IMR-90 (cell line): ENCODE measurements around the gene DENND1A. TPM values are rescaled to one million over a fixed set of nuclear protein-coding genes. Genes with fewer than 3 reads are reported as not detected.

Experiments
- ATAC-seq: fragments of 200-7000 bp; cut with Tn5 transposase; 2 replicates; pipeline ENCODE4 v1.9.1; 2020; ENCODE audit warnings: low read depth, mild to moderate bottlenecking, moderate library complexity
- BruUV-seq: library from RNA; stranded (reverse); fragments of 400-500 nt; replicated peaks from 2 replicates; lab custom pipeline; 2021; lab: Mats Ljungman, UMichigan
- CTCF ChIA-PET: fragments of 300-600 bp; formaldehyde crosslinking; extraction: SDS; loops from one replicate; lab custom pipeline; 2021; ENCODE audit warnings: antibody characterized with exemption; lab: Yijun Ruan, JAX
- POLR2A ChIA-PET: fragments of 300-600 bp; sonication (Branson Sonifier 250); formaldehyde crosslinking; loops from one replicate; lab custom pipeline; 2022; ENCODE audit warnings: antibody characterized with exemption; ENCODE audit not compliant: unreplicated experiment; lab: Charles Lee
- DNase-seq: peaks from one replicate; pipeline ENCODE4 v3.0.0; 2013
- H2AFZ ChIP-seq: replicated peaks from 2 replicates; pipeline ENCODE3; 2013; ENCODE audit warnings: low read length, mild to moderate bottlenecking; ENCODE audit not compliant: poor library complexity
- H2AK5ac ChIP-seq: 2 replicates; pipeline ENCODE4 v1.6.1; 2013; ENCODE audit warnings: low read depth, low read length, inconsistent platforms
- H2AK9ac ChIP-seq: replicated peaks from 2 replicates; pipeline ENCODE3; 2013; ENCODE audit warnings: mild to moderate bottlenecking, low read depth, low read length, moderate library complexity; ENCODE audit not compliant: poor library complexity
- H2BK120ac ChIP-seq: 2 replicates; pipeline ENCODE4 v1.6.1; 2013; ENCODE audit warnings: low read depth, low read length, inconsistent platforms
- H2BK15ac ChIP-seq: 3 replicates; pipeline ENCODE4 v1.6.1; 2013; ENCODE audit warnings: low read depth, low read length, inconsistent platforms
- H2BK20ac ChIP-seq: 2 replicates; pipeline ENCODE4 v1.6.1; 2013; ENCODE audit warnings: low read depth, mild to moderate bottlenecking, inconsistent platforms, low read length, moderate library complexity
- H2BK5ac ChIP-seq: 2 replicates; pipeline ENCODE4 v1.6.1; 2013; ENCODE audit warnings: mild to moderate bottlenecking, low read depth, low read length, inconsistent platforms; ENCODE audit not compliant: poor library complexity, severe bottlenecking
- H3K14ac ChIP-seq: replicated peaks from 2 replicates; pipeline ENCODE4 v1.6.1; 2013; ENCODE audit warnings: low read depth, low read length, inconsistent platforms
- H3K18ac ChIP-seq: 2 replicates; pipeline ENCODE4 v1.6.1; 2013; ENCODE audit warnings: low read depth, low read length, control low read depth
- H3K23ac ChIP-seq: 2 replicates; pipeline ENCODE4 v1.6.1; 2013; ENCODE audit warnings: low read depth, low read length, inconsistent platforms
- H3K27ac ChIP-seq: 2 replicates; pipeline ENCODE4 v1.5.1; 2013; ENCODE audit warnings: mild to moderate bottlenecking, control low read depth, low read length; ENCODE audit not compliant: insufficient read depth
- H3K27me3 ChIP-seq: 2 replicates; pipeline ENCODE4 v1.6.1; 2013; ENCODE audit warnings: low read length; ENCODE audit not compliant: control insufficient read depth, insufficient read depth
- H3K36me3 ChIP-seq: 2 replicates; pipeline ENCODE4 v1.6.1; 2013; ENCODE audit warnings: low read length, mixed read lengths; ENCODE audit not compliant: control insufficient read depth, insufficient read depth
- H3K4ac ChIP-seq: 2 replicates; pipeline ENCODE4 v1.6.1; 2013; ENCODE audit warnings: low read depth, low read length, inconsistent platforms
- H3K4me1 ChIP-seq: 2 replicates; pipeline ENCODE4 v1.6.1; 2013; ENCODE audit warnings: low read length, mixed read lengths; ENCODE audit not compliant: control insufficient read depth, insufficient read depth
- H3K4me2 ChIP-seq: 2 replicates; pipeline ENCODE4 v1.6.1; 2013; ENCODE audit warnings: low read depth, mild to moderate bottlenecking, control low read depth, low read length, moderate library complexity
- H3K4me3 ChIP-seq: 2 replicates; pipeline ENCODE4 v1.5.1; 2013; ENCODE audit warnings: low read depth, mild to moderate bottlenecking, control low read depth, low read length, moderate library complexity; ENCODE audit not compliant: insufficient read depth
- H3K56ac ChIP-seq: 2 replicates; pipeline ENCODE4 v1.6.1; 2013; ENCODE audit warnings: low read length, inconsistent platforms; ENCODE audit not compliant: insufficient read depth; ENCODE audit errors: extremely low read depth
- H3K79me1 ChIP-seq, 2 experiments: 2 replicates each; pipeline ENCODE4 v1.6.1; 2013; ENCODE audit warnings: low read length in 2 of 2, inconsistent platforms in 1 of 2, low read depth in 1 of 2
- H3K9ac ChIP-seq: 2 replicates; pipeline ENCODE4 v1.6.1; 2013; ENCODE audit warnings: low read depth, low read length, control low read depth
- H3K9me1 ChIP-seq: 2 replicates; pipeline ENCODE4 v1.6.1; 2013; ENCODE audit warnings: low read length, inconsistent platforms; ENCODE audit not compliant: insufficient read depth
- H3K9me3 ChIP-seq: 2 replicates; pipeline ENCODE4 v1.6.1; 2013; ENCODE audit warnings: low read length; ENCODE audit not compliant: control insufficient read depth, insufficient read depth
- H4K20me1 ChIP-seq: 2 replicates; pipeline ENCODE4 v1.6.1; 2013; ENCODE audit warnings: low read length, inconsistent platforms; ENCODE audit not compliant: insufficient read depth
- H4K5ac ChIP-seq: 2 replicates; pipeline ENCODE4 v1.6.1; 2013; ENCODE audit warnings: mild to moderate bottlenecking, low read depth, low read length, control low read depth
- H4K8ac ChIP-seq, 2 experiments: 2 replicates each; pipeline ENCODE4 v1.6.1; 2013; ENCODE audit warnings: low read depth in 2 of 2, low read length in 2 of 2, control low read depth in 1 of 2, inconsistent platforms in 1 of 2
- H4K91ac ChIP-seq: 2 replicates; pipeline ENCODE4 v1.6.1; 2013; ENCODE audit warnings: low read depth, low read length, inconsistent platforms; ENCODE audit not compliant: insufficient read depth
- BHLHE40 ChIP-seq: fragments of 150-350 bp; IDR thresholded peaks from 2 replicates; pipeline ENCODE4 v1.6.1; 2016; ENCODE audit warnings: mild to moderate bottlenecking, low read depth, low read length
- CEBPB ChIP-seq: IDR thresholded peaks from 2 replicates; pipeline ENCODE4 v1.6.1; 2012; ENCODE audit warnings: low read depth, low read length, improper control_type of control experiment
- CHD1 ChIP-seq: IDR thresholded peaks from 2 replicates; pipeline ENCODE4 v1.6.1; 2012; ENCODE audit warnings: low read depth, low read length, improper control_type of control experiment
- FOS ChIP-seq: fragments of 150-350 bp; IDR thresholded peaks from 2 replicates; pipeline ENCODE4 v1.6.1; 2016; ENCODE audit warnings: low read depth, low read length
- MAFK ChIP-seq: IDR thresholded peaks from 2 replicates; pipeline ENCODE4 v1.6.1; 2012; ENCODE audit warnings: low read depth, low read length, improper control_type of control experiment
- MAZ ChIP-seq: IDR thresholded peaks from 2 replicates; pipeline ENCODE4 v1.6.1; 2012; ENCODE audit warnings: low read depth, mild to moderate bottlenecking, low read length, improper control_type of control experiment, moderate library complexity, borderline replicate concordance
- MXI1 ChIP-seq: IDR thresholded peaks from 2 replicates; pipeline ENCODE4 v1.6.1; 2012; ENCODE audit warnings: low read depth, mild to moderate bottlenecking, low read length, moderate library complexity, borderline replicate concordance
- NFE2L2 ChIP-seq: fragments of 150-350 bp; IDR thresholded peaks from 2 replicates; pipeline ENCODE4 v1.6.1; 2016; ENCODE audit warnings: low read depth, mild to moderate bottlenecking, low read length
- POLR2A ChIP-seq: IDR thresholded peaks from 2 replicates; pipeline ENCODE4 v1.6.1; 2012; ENCODE audit warnings: mild to moderate bottlenecking, low read depth, low read length
- RAD21 ChIP-seq: IDR thresholded peaks from 2 replicates; pipeline ENCODE4 v1.6.1; 2012; ENCODE audit warnings: low read length, improper control_type of control experiment
- RCOR1 ChIP-seq: IDR thresholded peaks from 2 replicates; pipeline ENCODE4 v1.6.1; 2012; ENCODE audit warnings: mild to moderate bottlenecking, low read length, improper control_type of control experiment; ENCODE audit not compliant: insufficient replicate concordance
- RFX5 ChIP-seq: IDR thresholded peaks from 2 replicates; pipeline ENCODE4 v1.8.0; 2012; ENCODE audit warnings: low read depth, mild to moderate bottlenecking, low read length, moderate library complexity
- SMC3 ChIP-seq: fragments of 150-350 bp; IDR thresholded peaks from 2 replicates; pipeline ENCODE4 v1.6.1; 2016; ENCODE audit warnings: low read depth, mild to moderate bottlenecking, antibody characterized with exemption, low read length, moderate library complexity
- WGBS, 2 experiments: methylation state at CpG; one replicate each; pipeline versions ENCODE4 v1.1.5 to v1.1.7; 2013; ENCODE audit warnings: missing lambda C conversion rate in 2 of 2; ENCODE audit not compliant: insufficient read length in 1 of 2; ENCODE audit errors: extremely low coverage in 2 of 2; 5-methylcytosine and 5-hydroxymethylcytosine counted together
- dilution Hi-C: fragments of 300-500 bp; cut with HindIII; formaldehyde crosslinking; loops from one replicate; pipeline ENCODE4 v1.14.3; 2018; ENCODE audit warnings: low sequenced_read_pairs; ENCODE audit not compliant: unreplicated experiment
- in situ Hi-C: fragments of 300-500 bp; cut with MboI; formaldehyde crosslinking; loops from 3 replicates; pipeline ENCODE4 v1.14.3; 2019; ENCODE audit warnings: low sequenced_read_pairs, inconsistent platforms, mixed read lengths
- intact Hi-C: fragments of 100-400 bp; cut with micrococcal nuclease; formaldehyde crosslinking; loops from 2 replicates; pipeline ENCODE4 v1.10.0; 2022
- polyA plus RNA-seq, 3 experiments: library from polyadenylated mRNA; depleted of rRNA; stranded (reverse); fragments of >200 nt; gene quantifications; 2 replicates each; pipeline ENCODE4 v1.2.3, GENCODE V29; 2012; ENCODE audit warnings: low replicate concordance in 1 of 3
- total RNA-seq: library from RNA; depleted of rRNA; stranded (reverse); fragments of >200 nt; gene quantifications from 2 replicates; pipeline ENCODE4 v1.2.3, GENCODE V29; 2012
- TF ChIP-seq, protein P1 (sequence below): fragments of 150-350 bp; IDR thresholded peaks from 2 replicates; pipeline ENCODE4 v1.6.1; 2016; ENCODE audit warnings: low read depth, mild to moderate bottlenecking, low read length, moderate library complexity, borderline replicate concordance
- TF ChIP-seq, protein P2 (sequence below): conservative IDR thresholded peaks from 2 replicates; pipeline ENCODE4 v1.5.1; 2012; ENCODE audit warnings: mild to moderate bottlenecking, low read depth, low read length, improper control_type of control experiment
- TF ChIP-seq, protein P3 (sequence below): fragments of 150-350 bp; IDR thresholded peaks from 2 replicates; pipeline ENCODE4 v1.6.1; 2017; ENCODE audit warnings: mild to moderate bottlenecking, antibody characterized with exemption, low read length, low read depth

Gene DENND1A
- total and polyA plus RNA-seq, 2 of the 4 experiments (the other 2 are of a cell fraction): 21.4 to 27.6 TPM

DNA sequence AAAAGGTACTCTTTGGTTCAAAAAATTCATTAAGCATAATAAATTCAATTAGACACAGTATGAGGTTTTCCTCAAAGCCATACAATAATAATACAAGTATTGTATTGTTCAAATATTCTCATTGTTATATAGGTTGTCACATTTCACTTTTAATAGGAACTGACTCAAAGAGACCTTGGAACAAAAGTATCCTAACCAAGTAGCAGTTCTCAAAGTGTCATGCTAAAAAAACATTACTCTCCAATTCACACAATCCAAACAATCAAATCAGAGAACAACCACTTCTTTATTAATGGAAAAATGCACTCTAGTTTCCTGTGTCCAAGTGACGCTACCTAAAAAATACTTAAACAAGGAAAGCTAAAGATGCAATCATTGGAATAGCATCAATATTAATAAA, 115.4 kb downstream of the DENND1A start:
- Histone ChIP-seq H3K14ac (no peak overlapping the region), H2AK9ac (no peak overlapping the region), H3K4ac (no peak overlapping the region), H3K4me1 (no peaks in the 10 kb centered on the region), H3K23ac (no peak overlapping the region), H3K18ac (no peak overlapping the region), H2BK20ac (no peak overlapping the region), H3K56ac (no peak overlapping the region), H3K9me3 (no peaks in the 10 kb centered on the region), H4K5ac (no peak overlapping the region), H3K4me3 (no peak overlapping the region), H3K9me1 (no peaks in the 10 kb centered on the region), H2AK5ac (no peak overlapping the region), H2BK5ac (no peak overlapping the region), H4K20me1 (no peaks in the 10 kb centered on the region), H3K4me2 (no peak overlapping the region), H2BK15ac (no peak overlapping the region), H3K27me3 (no peaks in the 10 kb centered on the region), H3K79me1 (no peaks in the 10 kb centered on the region), H3K9ac (no peak overlapping the region), H3K27ac (no peak overlapping the region), H3K36me3 (no peaks in the 10 kb centered on the region), H4K91ac (no peak overlapping the region), H2AFZ (no peak overlapping the region), H2BK120ac (no peak overlapping the region), H4K8ac (no peak overlapping the region)
- intact Hi-C loops (no loop called here), in situ Hi-C loops (no loop called here), dilution Hi-C loops (no loop called here)
- ChIA-PET POLR2A (no interaction called here), CTCF (interaction anchor here (0.6 kb wide), 1 partner anchor 72 kb away, joined by 3 read pairs; no protein-coding TSS in a partner anchor)
- no TSS peak for BruUV-seq
- no peak for ATAC-seq
- TF ChIP-seq NFE2L2 (no peak), RCOR1 (no peak), MAFK (no peak), POLR2A (no peak), FOS (no peak), MAZ (no peak), BHLHE40 (no peak), CHD1 (no peak), RFX5 (no peak), MXI1 (no peak), SMC3 (no peak), CEBPB (no peak), RAD21 (no peak)
- TF ChIP-seq, protein P1, sequence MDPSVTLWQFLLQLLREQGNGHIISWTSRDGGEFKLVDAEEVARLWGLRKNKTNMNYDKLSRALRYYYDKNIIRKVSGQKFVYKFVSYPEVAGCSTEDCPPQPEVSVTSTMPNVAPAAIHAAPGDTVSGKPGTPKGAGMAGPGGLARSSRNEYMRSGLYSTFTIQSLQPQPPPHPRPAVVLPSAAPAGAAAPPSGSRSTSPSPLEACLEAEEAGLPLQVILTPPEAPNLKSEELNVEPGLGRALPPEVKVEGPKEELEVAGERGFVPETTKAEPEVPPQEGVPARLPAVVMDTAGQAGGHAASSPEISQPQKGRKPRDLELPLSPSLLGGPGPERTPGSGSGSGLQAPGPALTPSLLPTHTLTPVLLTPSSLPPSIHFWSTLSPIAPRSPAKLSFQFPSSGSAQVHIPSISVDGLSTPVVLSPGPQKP: no peak
- TF ChIP-seq, protein P2, sequence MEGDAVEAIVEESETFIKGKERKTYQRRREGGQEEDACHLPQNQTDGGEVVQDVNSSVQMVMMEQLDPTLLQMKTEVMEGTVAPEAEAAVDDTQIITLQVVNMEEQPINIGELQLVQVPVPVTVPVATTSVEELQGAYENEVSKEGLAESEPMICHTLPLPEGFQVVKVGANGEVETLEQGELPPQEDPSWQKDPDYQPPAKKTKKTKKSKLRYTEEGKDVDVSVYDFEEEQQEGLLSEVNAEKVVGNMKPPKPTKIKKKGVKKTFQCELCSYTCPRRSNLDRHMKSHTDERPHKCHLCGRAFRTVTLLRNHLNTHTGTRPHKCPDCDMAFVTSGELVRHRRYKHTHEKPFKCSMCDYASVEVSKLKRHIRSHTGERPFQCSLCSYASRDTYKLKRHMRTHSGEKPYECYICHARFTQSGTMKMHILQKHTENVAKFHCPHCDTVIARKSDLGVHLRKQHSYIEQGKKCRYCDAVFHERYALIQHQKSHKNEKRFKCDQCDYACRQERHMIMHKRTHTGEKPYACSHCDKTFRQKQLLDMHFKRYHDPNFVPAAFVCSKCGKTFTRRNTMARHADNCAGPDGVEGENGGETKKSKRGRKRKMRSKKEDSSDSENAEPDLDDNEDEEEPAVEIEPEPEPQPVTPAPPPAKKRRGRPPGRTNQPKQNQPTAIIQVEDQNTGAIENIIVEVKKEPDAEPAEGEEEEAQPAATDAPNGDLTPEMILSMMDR: no peak
- TF ChIP-seq, protein P3, sequence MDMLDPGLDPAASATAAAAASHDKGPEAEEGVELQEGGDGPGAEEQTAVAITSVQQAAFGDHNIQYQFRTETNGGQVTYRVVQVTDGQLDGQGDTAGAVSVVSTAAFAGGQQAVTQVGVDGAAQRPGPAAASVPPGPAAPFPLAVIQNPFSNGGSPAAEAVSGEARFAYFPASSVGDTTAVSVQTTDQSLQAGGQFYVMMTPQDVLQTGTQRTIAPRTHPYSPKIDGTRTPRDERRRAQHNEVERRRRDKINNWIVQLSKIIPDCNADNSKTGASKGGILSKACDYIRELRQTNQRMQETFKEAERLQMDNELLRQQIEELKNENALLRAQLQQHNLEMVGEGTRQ: no peak
- DNase-seq: no peak
- WGBS, 2 experiments: no CpG with 5 or more reads among the region's 1 CpG
